Iris pigment epithelial cell (primary cell): ENCODE results near the gene ZMYM4.
"Not testable (repeated sequence)": the region's sequence is repeated elsewhere in the genome, so short reads cannot be mapped to it uniquely, and the experiment has no call there.

Experiments
- DNase-seq: peaks from one replicate; pipeline ENCODE4 v3.0.0-alpha.2; 2011; ENCODE audit warnings: low read depth

ZMYM4 gene

GRCh38 chr1:35326246-35326866, 57.8 kb downstream of the ZMYM4 start:
- DNase-seq, result no peak

- not testable (repeated sequence) for DNase-seq
Measured at GRCh38 chr1:35331618-35332017, 63.1 kb downstream of the ZMYM4 start.

GRCh38 chr1:35334485-35334884, 66.0 kb downstream of the ZMYM4 start:
- no peak for DNase-seq

- DNase-seq, result no peak
Measured at GRCh38 chr1:35340519-35340918, 72.0 kb downstream of the ZMYM4 start.

GRCh38 chr1:35345439-35345981, 77.0 kb downstream of the ZMYM4 start:
- peak; percentile 76 for DNase-seq

GRCh38 chr1:35350872-35351271, 82.4 kb downstream of the ZMYM4 start:
- DNase-seq, result no peak

- DNase-seq, result no peak
Measured at GRCh38 chr1:35359995-35360394, 91.5 kb downstream of the ZMYM4 start.

- no peak for DNase-seq
Measured at GRCh38 chr1:35361638-35362037, 93.1 kb downstream of the ZMYM4 start.

- DNase-seq, result no peak
Measured at GRCh38 chr1:35364741-35365140, 96.2 kb downstream of the ZMYM4 start.

GRCh38 chr1:35367914-35368313, 99.4 kb downstream of the ZMYM4 start:
- DNase-seq, result no peak

- DNase-seq, result peak; percentile 85
Measured at GRCh38 chr1:35369922-35370671, 101.6 kb downstream of the ZMYM4 start.

- peak; percentile 7 for DNase-seq
Measured at GRCh38 chr1:35371506-35371905, 103.0 kb downstream of the ZMYM4 start.

GRCh38 chr1:35377555-35377954, 109.0 kb downstream of the ZMYM4 start:
- peak; percentile 60 for DNase-seq

- no peak for DNase-seq
Measured at GRCh38 chr1:35379317-35380000, 111.0 kb downstream of the ZMYM4 start.

GRCh38 chr1:35380111-35380510, 111.6 kb downstream of the ZMYM4 start:
- not testable (repeated sequence) for DNase-seq

- DNase-seq, result no peak
Measured at GRCh38 chr1:35382107-35382506, 113.6 kb downstream of the ZMYM4 start.

GRCh38 chr1:35386290-35386689, 117.8 kb downstream of the ZMYM4 start:
- DNase-seq, result no peak

- DNase-seq, result no peak
Measured at GRCh38 chr1:35386959-35387358, 118.5 kb downstream of the ZMYM4 start.

- peak; percentile 10 for DNase-seq
Measured at GRCh38 chr1:35390600-35391494, 122.3 kb downstream of the ZMYM4 start.

GRCh38 chr1:35394386-35394785, 125.9 kb downstream of the ZMYM4 start:
- DNase-seq, result no peak

- peak; percentile 63 for DNase-seq
Measured at GRCh38 chr1:35398739-35399138, 130.2 kb downstream of the ZMYM4 start.

GRCh38 chr1:35401049-35401448, 132.5 kb downstream of the ZMYM4 start:
- no peak for DNase-seq
